ENCODE results near the gene NDUFAF7.

DNA sequence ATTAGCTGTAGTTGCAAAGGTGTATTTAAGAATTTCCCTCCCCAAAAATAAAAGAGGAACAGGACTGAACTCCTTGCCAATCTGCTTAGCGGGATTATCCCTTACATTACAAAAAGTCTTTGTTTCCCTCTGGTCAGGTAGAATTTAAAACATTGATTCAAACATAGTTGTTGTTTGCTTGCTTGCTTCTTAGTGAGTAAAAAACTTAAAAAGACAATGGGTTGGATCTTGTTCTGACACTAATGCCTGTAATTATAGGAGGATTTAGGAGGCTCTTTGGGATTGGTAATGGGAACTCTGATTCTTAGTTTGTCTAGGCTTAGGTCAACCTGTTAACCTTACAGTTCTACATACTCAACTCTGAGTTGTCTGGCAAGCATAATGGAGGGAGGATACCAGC lies 38.9 kb upstream of the NDUFAF7 start:
- no peak for TF ChIP-seq POLR2A (IDR thresholded peaks at IDR 0.05)
- TF ChIP-seq, protein P1, sequence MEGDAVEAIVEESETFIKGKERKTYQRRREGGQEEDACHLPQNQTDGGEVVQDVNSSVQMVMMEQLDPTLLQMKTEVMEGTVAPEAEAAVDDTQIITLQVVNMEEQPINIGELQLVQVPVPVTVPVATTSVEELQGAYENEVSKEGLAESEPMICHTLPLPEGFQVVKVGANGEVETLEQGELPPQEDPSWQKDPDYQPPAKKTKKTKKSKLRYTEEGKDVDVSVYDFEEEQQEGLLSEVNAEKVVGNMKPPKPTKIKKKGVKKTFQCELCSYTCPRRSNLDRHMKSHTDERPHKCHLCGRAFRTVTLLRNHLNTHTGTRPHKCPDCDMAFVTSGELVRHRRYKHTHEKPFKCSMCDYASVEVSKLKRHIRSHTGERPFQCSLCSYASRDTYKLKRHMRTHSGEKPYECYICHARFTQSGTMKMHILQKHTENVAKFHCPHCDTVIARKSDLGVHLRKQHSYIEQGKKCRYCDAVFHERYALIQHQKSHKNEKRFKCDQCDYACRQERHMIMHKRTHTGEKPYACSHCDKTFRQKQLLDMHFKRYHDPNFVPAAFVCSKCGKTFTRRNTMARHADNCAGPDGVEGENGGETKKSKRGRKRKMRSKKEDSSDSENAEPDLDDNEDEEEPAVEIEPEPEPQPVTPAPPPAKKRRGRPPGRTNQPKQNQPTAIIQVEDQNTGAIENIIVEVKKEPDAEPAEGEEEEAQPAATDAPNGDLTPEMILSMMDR (IDR thresholded peaks at IDR 0.05) = no peak
